HCT116 (cell line): ENCODE measurements around the gene MOCS1. TPM values are rescaled to one million over a fixed set of nuclear protein-coding genes. Genes with fewer than 3 reads are reported as not detected.

Experiments
- ATAC-seq: fragments of 200-7000 bp; cut with Tn5 transposase; 2 replicates; pipeline ENCODE4 v1.9.1; 2020; ENCODE audit warnings: mild to moderate bottlenecking, moderate library complexity
- BruUV-seq: library from RNA; stranded (reverse); fragments of 400-500 nt; replicated peaks from 2 replicates; lab custom pipeline; 2021; lab: Mats Ljungman, UMichigan
- CTCF ChIA-PET: fragments of 300-600 bp; sonication (Branson Sonifier 250); formaldehyde crosslinking; loops from one replicate; lab custom pipeline; 2021; ENCODE audit warnings: antibody characterized with exemption; lab: Charles Lee
- POLR2A ChIA-PET: fragments of 300-600, 350-600 bp; sonication (Branson Sonifier 250); formaldehyde crosslinking; loops from one replicate; lab custom pipeline; 2021; ENCODE audit warnings: antibody characterized with exemption; lab: Charles Lee
- RAD21 ChIA-PET, 2 experiments: fragments of 300-600 bp; sonication (Branson Sonifier 250); formaldehyde crosslinking; loops; one replicate each; lab custom pipeline; 2023; ENCODE audit warnings: low total read pairs in 2 of 2; ENCODE audit not compliant: uncharacterized antibody in 2 of 2, unreplicated experiment in 2 of 2, low non-redundant PET in 1 of 2; lab: Charles Lee
- DNase-seq: peaks from one replicate; pipeline ENCODE4 v3.0.0-alpha.2; 2010; ENCODE audit warnings: low read depth, low spot score
- H2AFZ ChIP-seq: fragments of 200-600 bp; shearing (Covaris generic), sonication (generic); 2 replicates; pipeline ENCODE4 v1.6.1; 2017; ENCODE audit warnings: low read depth, mixed run types, mixed read lengths, antibody characterized with exemption, low read length; ENCODE audit not compliant: poor library complexity, severe bottlenecking
- H3K27ac ChIP-seq: 2 replicates; pipeline ENCODE4 v1.5.1; 2012; ENCODE audit warnings: low read depth, low read length
- H3K27me3 ChIP-seq: fragments of 200-600 bp; sonication (generic); 2 replicates; pipeline ENCODE4 v1.6.1; 2016; ENCODE audit warnings: mixed run types, low read length, mixed read lengths; ENCODE audit not compliant: insufficient read depth
- H3K36me3 ChIP-seq, 2 experiments: fragments of 200-500 bp in 1 of 2; fragments of 200-600 bp in 1 of 2; sonication (Bioruptor generic) in 1 of 2; sonication (generic) in 1 of 2; 2 replicates each; pipeline versions ENCODE4 v1.5.1 to v1.6.1; 2014 to 2016; ENCODE audit warnings: low read length in 2 of 2, inconsistent platforms in 1 of 2, mixed read lengths in 1 of 2, mixed run types in 1 of 2; ENCODE audit not compliant: insufficient read depth in 2 of 2, control insufficient read depth in 1 of 2
- H3K4me1 ChIP-seq, 2 experiments: fragments of 200-600 bp in 1 of 2; sonication (generic) in 1 of 2; 2 replicates each; pipeline versions ENCODE4 v1.5.1 to v1.6.1; 2012 to 2017; ENCODE audit warnings: low read length in 2 of 2, inconsistent platforms in 1 of 2, mild to moderate bottlenecking in 1 of 2, mixed read lengths in 1 of 2, mixed run types in 1 of 2, moderate library complexity in 1 of 2; ENCODE audit not compliant: insufficient read depth in 2 of 2, control insufficient read depth in 1 of 2
- H3K4me2 ChIP-seq: fragments of 200-600 bp; sonication (generic); 2 replicates; pipeline ENCODE4 v1.6.1; 2017; ENCODE audit warnings: mixed run types, low read length, mixed read lengths
- H3K4me3 ChIP-seq, 2 experiments: fragments of 200-600 bp in 1 of 2; sonication (generic) in 1 of 2; replicated peaks in 1 of 2; 2 replicates each; pipeline ENCODE4 v1.5.1; 2011 to 2016; ENCODE audit warnings: low read length in 2 of 2, control low read depth in 1 of 2, low read depth in 1 of 2, mild to moderate bottlenecking in 1 of 2, mixed read lengths in 1 of 2, mixed run types in 1 of 2
- H3K79me2 ChIP-seq: fragments of 200-600 bp; sonication (generic); 2 replicates; pipeline ENCODE4 v1.6.1; 2017; ENCODE audit warnings: mild to moderate bottlenecking, mixed run types, low read length, moderate library complexity, mixed read lengths; ENCODE audit not compliant: insufficient read depth
- H3K9ac ChIP-seq: fragments of 200-600 bp; sonication (generic); 2 replicates; pipeline ENCODE4 v1.6.1; 2016; ENCODE audit warnings: low read length, mixed read lengths
- H3K9me2 ChIP-seq: fragments of 200-600 bp; sonication (generic), shearing (Covaris generic); 2 replicates; pipeline ENCODE4 v1.6.1; 2017; ENCODE audit warnings: mixed run types, mild to moderate bottlenecking, moderate library complexity; ENCODE audit not compliant: insufficient read depth
- H3K9me3 ChIP-seq, 2 experiments: fragments of 200-500 bp in 1 of 2; fragments of 200-600 bp in 1 of 2; sonication (Bioruptor generic) in 1 of 2; sonication (generic) in 1 of 2; 2 replicates each; pipeline ENCODE4 v1.6.1; 2014 to 2017; ENCODE audit warnings: low read length in 2 of 2, mixed read lengths in 2 of 2, inconsistent platforms in 1 of 2, low read depth in 1 of 2, mild to moderate bottlenecking in 1 of 2, mixed run types in 1 of 2, moderate library complexity in 1 of 2; ENCODE audit not compliant: control insufficient read depth in 1 of 2, insufficient read depth in 1 of 2
- H4K20me1 ChIP-seq: fragments of 200-600 bp; sonication (generic), shearing (Covaris generic); 2 replicates; pipeline ENCODE4 v1.6.1; 2017; ENCODE audit warnings: mixed run types, mild to moderate bottlenecking, moderate library complexity; ENCODE audit not compliant: insufficient read depth
- ATF3 ChIP-seq: IDR thresholded peaks from 2 replicates; pipeline ENCODE4 v1.6.1; 2012
- CBX3 ChIP-seq: IDR thresholded peaks from 2 replicates; pipeline ENCODE4 v1.6.1; 2012; ENCODE audit warnings: low read depth
- CEBPB ChIP-seq: IDR thresholded peaks from 2 replicates; pipeline ENCODE4 v1.6.1; 2012; ENCODE audit warnings: low read depth
- CTCF ChIP-seq, 3 experiments: fragments of 200-600 bp in 1 of 3; sonication (generic) in 1 of 3; IDR thresholded peaks in 2 of 3; conservative IDR thresholded peaks in 1 of 3; 2 replicates each; pipeline ENCODE4 v1.5.1; 2012 to 2017; ENCODE audit warnings: low read depth in 2 of 3, low read length in 2 of 3, antibody characterized with exemption in 1 of 3, borderline replicate concordance in 1 of 3, control low read depth in 1 of 3, mild to moderate bottlenecking in 1 of 3, mixed read lengths in 1 of 3, mixed run types in 1 of 3, moderate library complexity in 1 of 3; ENCODE audit not compliant: insufficient read depth in 1 of 3
- EZH2 ChIP-seq: fragments of 200-600 bp; sonication (generic); IDR thresholded peaks from 2 replicates; pipeline ENCODE4 v1.6.1; 2017; ENCODE audit warnings: antibody characterized with exemption, mixed run types
- FOSL1 ChIP-seq: IDR thresholded peaks from 2 replicates; pipeline ENCODE4 v1.6.1; 2012; ENCODE audit warnings: low read depth
- JUND ChIP-seq: IDR thresholded peaks from 2 replicates; pipeline ENCODE4 v1.6.1; 2012
- POLR2A ChIP-seq: IDR thresholded peaks from 2 replicates; pipeline ENCODE4 v1.7.0; 2011; ENCODE audit warnings: borderline replicate concordance; ENCODE audit not compliant: insufficient read depth, insufficient read length; ENCODE audit errors: extremely low read depth
- POLR2AphosphoS5 ChIP-seq: IDR thresholded peaks from 2 replicates; pipeline ENCODE4 v1.6.1; 2011; ENCODE audit warnings: mild to moderate bottlenecking, low read depth, low read length, moderate library complexity
- RAD21 ChIP-seq: IDR thresholded peaks from 2 replicates; pipeline ENCODE4 v1.6.1; 2012; ENCODE audit warnings: low read depth, mild to moderate bottlenecking
- SRF ChIP-seq: IDR thresholded peaks from 2 replicates; pipeline ENCODE4 v1.6.1; 2012; ENCODE audit warnings: low read depth
- TCF7L2 ChIP-seq: IDR thresholded peaks from 2 replicates; pipeline ENCODE4 v1.7.0; 2011; ENCODE audit warnings: borderline replicate concordance, inconsistent platforms; ENCODE audit not compliant: insufficient read depth, insufficient read length; ENCODE audit errors: extremely low read depth
- ZFX ChIP-seq: fragments of 450-650 bp; IDR thresholded peaks from 2 replicates; pipeline ENCODE4 v1.6.1; 2017
- ZNF274 ChIP-seq: fragments of 200-500 bp; sonication (Bioruptor generic); IDR thresholded peaks from 2 replicates; pipeline ENCODE4 v1.6.1; 2014; ENCODE audit warnings: mild to moderate bottlenecking, low read depth, low read length, inconsistent platforms
- intact Hi-C: fragments of 100-400 bp; cut with micrococcal nuclease; formaldehyde crosslinking; loops from 2 replicates; pipeline ENCODE4 v1.10.0; 2022
- total RNA-seq: library from RNA; stranded (reverse); gene quantifications from one replicate; pipeline ENCODE4 v1.2.1, GENCODE V29; 2021; ENCODE audit not compliant: unreplicated experiment
- TF ChIP-seq, protein P1 (sequence below): IDR thresholded peaks from 2 replicates; pipeline ENCODE4 v1.6.1; 2012

MOCS1 gene
- total RNA-seq, 1 experiment from 2014 or later: 9.3 TPM

- Histone ChIP-seq H3K79me2 (no peaks in the 10 kb centered on the region), H3K4me1 (peaks cover 5 to 17% of the 10 kb centered on the region in 2 experiments; a peak in 3 of 4 replicates), H2AFZ (no peak overlapping the region), H3K4me3 (no peak overlapping the region), H4K20me1 (no peaks in the 10 kb centered on the region), H3K27me3 (no peaks in the 10 kb centered on the region), H3K4me2 (no peak overlapping the region), H3K9me3 (no peaks in the 10 kb centered on the region), H3K27ac (no peak overlapping the region), H3K36me3 (no peaks in the 10 kb centered on the region; a peak in 1 of 4 replicates), H3K9ac (no peak overlapping the region), H3K9me2 (no peaks in the 10 kb centered on the region)
- ChIA-PET POLR2A (no interaction called here), RAD21 (no interaction called here), CTCF (no interaction called here)
- DNase-seq (no peak), ATAC-seq (no peak)
- intact Hi-C loops: no loop called here
- no peak for TF ChIP-seq POLR2AphosphoS5
- TF ChIP-seq CEBPB: no peak
- no peak for TF ChIP-seq RAD21
- no peak for TF ChIP-seq EZH2
- no peak for TF ChIP-seq POLR2A
- TF ChIP-seq TCF7L2: no peak
- TF ChIP-seq ZFX: no peak
- TF ChIP-seq CTCF (IDR thresholded peaks at IDR 0.05 in 2 of 3, conservative IDR thresholded peaks at IDR 0.05 in 1 of 3; ENCODE audit: borderline replicate concordance in 1 of 3, insufficient read depth in 1 of 3, low read depth in 2 of 3, low read length in 2 of 3): no peak
- TF ChIP-seq JUND: no peak
- no TSS peak for BruUV-seq
Observed at GRCh38 chr6:39922821-39923220, 11.4 kb downstream of the MOCS1 start.

DNA sequence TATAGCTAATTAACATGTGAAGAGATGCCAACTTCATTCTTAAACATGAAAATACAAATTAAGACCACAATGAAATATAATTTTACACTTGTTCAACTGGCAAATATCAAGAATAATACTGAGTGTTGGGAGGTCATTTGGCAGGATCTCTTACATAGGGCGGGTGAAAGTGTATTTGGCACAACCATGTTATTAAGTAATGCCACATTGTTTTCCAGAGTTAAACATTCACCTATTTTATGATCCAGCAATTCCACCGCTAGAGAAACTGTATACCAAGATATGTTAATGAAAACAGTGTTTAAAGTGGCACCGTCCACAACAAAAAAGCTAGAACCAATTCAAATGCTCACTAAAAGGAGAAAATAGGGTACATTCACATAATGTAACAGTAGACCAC is 14.1 kb downstream of the MOCS1 start:
- ATAC-seq (no peak), DNase-seq (no peak)
- Histone ChIP-seq H2AFZ (no peak overlapping the region), H3K9me2 (no peaks in the 10 kb centered on the region), H3K79me2 (no peaks in the 10 kb centered on the region), H3K9ac (no peak overlapping the region), H3K36me3 (no peaks in the 10 kb centered on the region; a peak in 1 of 4 replicates), H3K27me3 (no peaks in the 10 kb centered on the region), H3K4me3 (no peak overlapping the region), H4K20me1 (no peaks in the 10 kb centered on the region), H3K4me1 (no peaks in the 10 kb centered on the region), H3K27ac (no peak overlapping the region), H3K9me3 (no peaks in the 10 kb centered on the region), H3K4me2 (no peak overlapping the region)
- intact Hi-C loops: no loop called here
- TF ChIP-seq, protein P1, sequence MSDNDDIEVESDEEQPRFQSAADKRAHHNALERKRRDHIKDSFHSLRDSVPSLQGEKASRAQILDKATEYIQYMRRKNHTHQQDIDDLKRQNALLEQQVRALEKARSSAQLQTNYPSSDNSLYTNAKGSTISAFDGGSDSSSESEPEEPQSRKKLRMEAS: no peak
- no peak for TF ChIP-seq ZNF274
- TF ChIP-seq SRF: no peak
- TF ChIP-seq RAD21: no peak
- TF ChIP-seq ATF3: no peak
- TF ChIP-seq CTCF (IDR thresholded peaks at IDR 0.05 in 2 of 3, conservative IDR thresholded peaks at IDR 0.05 in 1 of 3; ENCODE audit: borderline replicate concordance in 1 of 3, insufficient read depth in 1 of 3, low read depth in 2 of 3, low read length in 2 of 3): no peak
- no peak for TF ChIP-seq EZH2
- no peak for TF ChIP-seq FOSL1
- TF ChIP-seq CBX3: no peak
- no peak for TF ChIP-seq JUND
- no peak for TF ChIP-seq CEBPB
- ChIA-PET RAD21 (no interaction called here), CTCF (no interaction called here), POLR2A (no interaction called here)
- BruUV-seq: no TSS peak
